ENCODE measurements around the gene UQCRHL. TPM values are rescaled to one million over a fixed set of nuclear protein-coding genes. Genes with fewer than 3 reads are reported as not detected.

UQCRHL gene
- total and polyA plus RNA-seq, 12 donors, result 2.1 to 8.6 (median 3.9) TPM

GRCh38 chr1:15799928-15800835 lies 7.3 kb downstream of the UQCRHL start:
- Histone ChIP-seq H3K4me1 (peaks cover 4 to 35% (median 19%) of the 10 kb centered on the region in 9 donors), H3K27me3 (peaks cover 0 to 6% (median 0%) of the 10 kb centered on the region in 7 donors), H3K9me3 (no peaks in the 10 kb centered on the region), H3K27ac (peak overlapping the region in 2 of 10 donors; percentile 0 to 7), H3K4me3 (no peak overlapping the region), H3K36me3 (no peaks in the 10 kb centered on the region)
- intact Hi-C loops (cut with DNase I), result loop anchor here in 3 of 10 donors (5.0 kb wide), 2 partner anchors 192 to 197 kb away; no protein-coding TSS in a partner anchor
- WGBS, 2 donors, result 47 to 52% methylated on average over 22 of the region's 22 CpGs
- no peak for TF ChIP-seq CTCF (IDR thresholded peaks at IDR 0.05)
- ATAC-seq (peak in 6 of 8 donors; percentile 32 to 64 (median 39)), DNase-seq (peak in 1 of 2 donors; percentile 10)

- intact Hi-C loops (cut with DNase I), result no loop called here
- Histone ChIP-seq H3K9me3 (no peaks in the 10 kb centered on the region), H3K4me3 (no peak overlapping the region), H3K27me3 (peaks cover 0 to 6% (median 0%) of the 10 kb centered on the region in 7 donors), H3K36me3 (no peaks in the 10 kb centered on the region), H3K27ac (peak overlapping the region in 2 of 10 donors; percentile 0 to 7), H3K4me1 (peaks cover 4 to 35% (median 19%) of the 10 kb centered on the region in 9 donors)
- TF ChIP-seq CTCF (IDR thresholded peaks at IDR 0.05), result no peak
- WGBS, 2 donors, result 49 to 69% methylated on average over 9 of the region's 9 CpGs
- DNase-seq (peak; percentile 14 to 31), ATAC-seq (peak; percentile 12 to 79 (median 62))
These were observed 8.2 kb downstream of the UQCRHL start for GRCh38 chr1:15799004-15799867.

GRCh38 chr1:15797614-15798390 lies 9.6 kb downstream of the UQCRHL start:
- DNase-seq, result no peak
- H3K27ac ChIP-seq, result no peak overlapping the region
- intact Hi-C loops (cut with DNase I), result no loop called here

More at GRCh38 chr1:15797614-15798390, 9.6 kb downstream of the UQCRHL start:
- no peak for TF ChIP-seq CTCF (IDR thresholded peaks at IDR 0.05)
- Histone ChIP-seq H3K27me3 (peaks cover 0 to 6% (median 0%) of the 10 kb centered on the region in 7 donors), H3K4me1 (peaks cover 4 to 35% (median 19%) of the 10 kb centered on the region in 9 donors), H3K9me3 (no peaks in the 10 kb centered on the region), H3K36me3 (no peaks in the 10 kb centered on the region), H3K4me3 (no peak overlapping the region)
- 89% methylated on average over 14 of the region's 14 CpGs for WGBS, 2 donors
- ATAC-seq, result no peak
